Liver (tissue), 9 donors: Measurements from ENCODE around the gene TBCCD1. TPM values are rescaled to one million over a fixed set of nuclear protein-coding genes. Genes with fewer than 3 reads are reported as not detected.

Experiments used
- DNase-seq: peaks from one replicate; pipeline ENCODE4 v3.0.0-alpha.2; 2017; ENCODE audit warnings: low spot score
- H3K27ac ChIP-seq, 2 donors: one replicate each; pipeline ENCODE4 v1.7.0; 2013; ENCODE audit warnings: inconsistent platforms in 2 of 2, low read length in 2 of 2, control low read depth in 1 of 2, low read depth in 1 of 2, mild to moderate bottlenecking in 1 of 2
- H3K27me3 ChIP-seq, 4 donors: one replicate each; pipeline versions ENCODE4 v1.6.1 to v1.7.0; 2013; ENCODE audit warnings: low read length in 3 of 4, inconsistent platforms in 1 of 4, mild to moderate bottlenecking in 1 of 4, moderate library complexity in 1 of 4; ENCODE audit not compliant: control insufficient read depth in 4 of 4, insufficient read depth in 4 of 4
- H3K36me3 ChIP-seq, 4 donors: one replicate each; pipeline versions ENCODE4 v1.6.1 to v1.7.0; 2013; ENCODE audit warnings: low read length in 3 of 4, mild to moderate bottlenecking in 3 of 4, low read depth in 1 of 4, moderate library complexity in 1 of 4; ENCODE audit not compliant: control insufficient read depth in 4 of 4, insufficient read depth in 3 of 4
- H3K4me1 ChIP-seq, 4 donors: one replicate each; pipeline versions ENCODE4 v1.6.1 to v1.7.0; 2013; ENCODE audit warnings: low read length in 3 of 4, mild to moderate bottlenecking in 3 of 4, moderate library complexity in 1 of 4; ENCODE audit not compliant: control insufficient read depth in 4 of 4, insufficient read depth in 4 of 4
- H3K4me3 ChIP-seq, 3 donors: one replicate each; pipeline versions ENCODE4 v1.6.1 to v1.7.0; 2013; ENCODE audit warnings: low read length in 3 of 3, control low read depth in 1 of 3, low read depth in 1 of 3, mild to moderate bottlenecking in 1 of 3
- H3K9ac ChIP-seq, 2 donors: one replicate each; pipeline ENCODE4 v1.7.0; 2013; ENCODE audit warnings: low read length in 2 of 2, mild to moderate bottlenecking in 2 of 2, moderate library complexity in 2 of 2, control low read depth in 1 of 2, low read depth in 1 of 2
- H3K9me3 ChIP-seq, 4 donors: one replicate each; pipeline versions ENCODE4 v1.6.1 to v1.7.0; 2013; ENCODE audit warnings: low read length in 3 of 4; ENCODE audit not compliant: control insufficient read depth in 4 of 4
- ATF3 ChIP-seq: IDR thresholded peaks from 2 replicates; pipeline ENCODE4 v1.6.1; 2016; ENCODE audit warnings: antibody characterized with exemption
- CTCF ChIP-seq: fragments of 150-350 bp; IDR thresholded peaks from 2 replicates; pipeline ENCODE4 v1.5.1; 2017; ENCODE audit warnings: improper control_type of control experiment, low read depth, low read length; ENCODE audit not compliant: missing input control
- EGR1 ChIP-seq, 2 donors: IDR thresholded peaks; 2 replicates each; pipeline ENCODE4 v1.6.1; 2016 to 2018; ENCODE audit warnings: antibody characterized with exemption in 2 of 2, low read depth in 2 of 2
- FOXA1 ChIP-seq: IDR thresholded peaks from 2 replicates; pipeline ENCODE4 v1.6.1; 2016; ENCODE audit warnings: antibody characterized with exemption
- FOXA2 ChIP-seq: IDR thresholded peaks from 2 replicates; pipeline ENCODE4 v1.6.1; 2016; ENCODE audit warnings: antibody characterized with exemption
- GABPA ChIP-seq, 2 donors: IDR thresholded peaks in 1 of 2; conservative IDR thresholded peaks in 1 of 2; 2 replicates each; pipeline ENCODE4 v1.6.1; 2016; ENCODE audit warnings: antibody characterized with exemption in 2 of 2, mild to moderate bottlenecking in 1 of 2, moderate library complexity in 1 of 2
- HNF4A ChIP-seq, 2 donors: conservative IDR thresholded peaks; 2 replicates each; pipeline ENCODE4 v1.6.1; 2016; ENCODE audit warnings: antibody characterized with exemption in 2 of 2, mild to moderate bottlenecking in 2 of 2
- HNF4G ChIP-seq: IDR thresholded peaks from 2 replicates; pipeline ENCODE4 v1.6.1; 2016; ENCODE audit warnings: antibody characterized with exemption
- JUND ChIP-seq, 2 donors: IDR thresholded peaks; 2 replicates each; pipeline ENCODE4 v1.6.1; 2016; ENCODE audit warnings: antibody characterized with exemption in 2 of 2
- MAX ChIP-seq: IDR thresholded peaks from 2 replicates; pipeline ENCODE4 v1.6.1; 2016; ENCODE audit warnings: antibody characterized with exemption
- NR2F2 ChIP-seq: IDR thresholded peaks from 2 replicates; pipeline ENCODE4 v1.6.1; 2016; ENCODE audit warnings: antibody characterized with exemption
- RAD21 ChIP-seq, 2 donors: IDR thresholded peaks; 2 replicates each; pipeline ENCODE4 v1.6.1; 2016; ENCODE audit warnings: antibody characterized with exemption in 2 of 2, mild to moderate bottlenecking in 2 of 2
- REST ChIP-seq: IDR thresholded peaks from 2 replicates; pipeline ENCODE4 v1.6.1; 2016; ENCODE audit warnings: antibody characterized with exemption, mild to moderate bottlenecking
- RXRA ChIP-seq, 2 donors: IDR thresholded peaks; 2 replicates each; pipeline ENCODE4 v1.6.1; 2017 to 2018; ENCODE audit warnings: antibody characterized with exemption in 2 of 2, mild to moderate bottlenecking in 1 of 2
- SP1 ChIP-seq: IDR thresholded peaks from 2 replicates; pipeline ENCODE4 v1.6.1; 2018; ENCODE audit warnings: antibody characterized with exemption, mild to moderate bottlenecking
- TAF1 ChIP-seq: conservative IDR thresholded peaks from 2 replicates; pipeline ENCODE4 v1.6.1; 2016; ENCODE audit warnings: antibody characterized with exemption, mild to moderate bottlenecking
- YY1 ChIP-seq: IDR thresholded peaks from 2 replicates; pipeline ENCODE4 v1.6.1; 2016; ENCODE audit warnings: antibody characterized with exemption, mild to moderate bottlenecking
- ZBTB33 ChIP-seq: IDR thresholded peaks from 2 replicates; pipeline ENCODE4 v1.6.1; 2016; ENCODE audit warnings: antibody characterized with exemption
- WGBS: extraction: QIAGEN DNeasy Blood & Tissue Kit; methylation state at CpG from one replicate; pipeline ENCODE4 v1.1.7; 2013; 5-methylcytosine and 5-hydroxymethylcytosine counted together
- polyA plus RNA-seq, 2 donors: library from polyadenylated mRNA; stranded (reverse) in 1 of 2; unstranded in 1 of 2; fragments of 200-250 nt in 1 of 2; fragments of >200 nt in 1 of 2; fragmentation: Nextera tagmentation in 1 of 2; extraction: Ambion mirVana in 1 of 2; gene quantifications; one replicate each; pipeline versions ENCODE4 v1.2.1 to v1.2.3, GENCODE V29; 2013 to 2015
- total RNA-seq, 2 donors: library from RNA; depleted of rRNA; stranded (reverse); fragments of >200 nt; gene quantifications; one replicate each; pipeline ENCODE4 v1.2.3, GENCODE V29; 2014
- donor health status: healthy.
- donor health status: healthy.
- donor health status: healthy.
- donor health status: healthy.
- donor health status: healthy.

Gene TBCCD1
- total and polyA plus RNA-seq, 4 donors, result 4.9 to 16.2 (median 10.6) TPM

GRCh38 chr3:186497608-186498007 is 69.5 kb downstream of the TBCCD1 start:
- DNase-seq, result no peak
- Histone ChIP-seq H3K4me3 (no peak overlapping the region), H3K27ac (no peak overlapping the region), H3K9ac (no peak overlapping the region), H3K4me1 (peaks cover 0 to 3% (median under 1%) of the 10 kb centered on the region in 4 donors), H3K9me3 (no peaks in the 10 kb centered on the region), H3K27me3 (no peaks in the 10 kb centered on the region), H3K36me3 (no peaks in the 10 kb centered on the region)
- WGBS, result 92% methylated on average over 4 of the region's 4 CpGs
- TF ChIP-seq RAD21 (IDR thresholded peaks at IDR 0.05) (no peak), CTCF (no peak), TAF1 (no peak), HNF4A (conservative IDR thresholded peaks at IDR 0.05) (no peak), MAX (no peak), JUND (IDR thresholded peaks at IDR 0.05) (no peak), YY1 (no peak), FOXA1 (no peak), REST (no peak), GABPA (IDR thresholded peaks at IDR 0.05 in 1 of 2, conservative IDR thresholded peaks at IDR 0.05 in 1 of 2) (no peak), SP1 (no peak), HNF4G (no peak), NR2F2 (no peak), RXRA (IDR thresholded peaks at IDR 0.05) (no peak), EGR1 (IDR thresholded peaks at IDR 0.05; ENCODE audit: low read depth in 2 of 2) (no peak), FOXA2 (no peak), ATF3 (no peak)

- Histone ChIP-seq H3K4me1 (peaks cover 0 to 3% (median under 1%) of the 10 kb centered on the region in 4 donors), H3K27me3 (no peaks in the 10 kb centered on the region), H3K9ac (no peak overlapping the region), H3K36me3 (no peaks in the 10 kb centered on the region), H3K4me3 (no peak overlapping the region), H3K27ac (no peak overlapping the region), H3K9me3 (no peaks in the 10 kb centered on the region)
- DNase-seq, result no peak
- no peak for TF ChIP-seq ZBTB33
- no peak for TF ChIP-seq MAX
- no peak for TF ChIP-seq JUND (IDR thresholded peaks at IDR 0.05)
- TF ChIP-seq ATF3, result no peak
- no peak for TF ChIP-seq FOXA1
- TF ChIP-seq RAD21 (IDR thresholded peaks at IDR 0.05), result no peak
- TF ChIP-seq HNF4G, result no peak
Measured at GRCh38 chr3:186496635-186497034, 70.5 kb downstream of the TBCCD1 start.
